ENCODE data around the gene PRPF6. TPM values are rescaled to one million over a fixed set of nuclear protein-coding genes. Genes with fewer than 3 reads are reported as not detected.

PRPF6 gene
- total and polyA plus RNA-seq, 2 of the 13 experiments (the other 11 are each of a cell fraction or from before 2014, with no cell fraction given), result 63.7 to 101 TPM

DNA sequence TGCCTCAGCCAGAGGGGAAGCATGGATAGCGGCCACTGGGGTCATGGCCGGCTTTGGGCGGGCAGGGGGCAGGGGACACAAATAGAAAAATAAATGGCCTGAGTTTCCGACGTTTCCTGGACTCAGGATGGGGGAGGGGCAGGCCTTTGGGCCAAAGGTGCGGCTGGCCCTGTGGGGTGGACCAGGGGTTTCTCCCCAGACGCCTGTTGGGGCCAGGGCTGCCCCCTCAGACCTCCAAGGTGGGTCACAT is 75.6 kb downstream of the PRPF6 start (continued):
- peak; percentile 89 for TF ChIP-seq ELF3 (CRISPR knock-in tag; IDR thresholded peaks at IDR 0.05)
- peak; percentile 75; the same call in 1 of the 2 replicates for TF ChIP-seq TOPORS (CRISPR knock-in tag; IDR thresholded peaks at IDR 0.05)
- TF ChIP-seq ZNF607 (CRISPR knock-in tag; IDR thresholded peaks at IDR 0.05; ENCODE audit: borderline replicate concordance), result no peak
- TF ChIP-seq ZNF530 (CRISPR knock-in tag; IDR thresholded peaks at IDR 0.05; ENCODE audit: low read depth), result peak; percentile 3; the same call in 1 of the 2 replicates
- TF ChIP-seq RARG (CRISPR knock-in tag; IDR thresholded peaks at IDR 0.05; ENCODE audit: low read depth), result no peak
- TF ChIP-seq, protein P1, sequence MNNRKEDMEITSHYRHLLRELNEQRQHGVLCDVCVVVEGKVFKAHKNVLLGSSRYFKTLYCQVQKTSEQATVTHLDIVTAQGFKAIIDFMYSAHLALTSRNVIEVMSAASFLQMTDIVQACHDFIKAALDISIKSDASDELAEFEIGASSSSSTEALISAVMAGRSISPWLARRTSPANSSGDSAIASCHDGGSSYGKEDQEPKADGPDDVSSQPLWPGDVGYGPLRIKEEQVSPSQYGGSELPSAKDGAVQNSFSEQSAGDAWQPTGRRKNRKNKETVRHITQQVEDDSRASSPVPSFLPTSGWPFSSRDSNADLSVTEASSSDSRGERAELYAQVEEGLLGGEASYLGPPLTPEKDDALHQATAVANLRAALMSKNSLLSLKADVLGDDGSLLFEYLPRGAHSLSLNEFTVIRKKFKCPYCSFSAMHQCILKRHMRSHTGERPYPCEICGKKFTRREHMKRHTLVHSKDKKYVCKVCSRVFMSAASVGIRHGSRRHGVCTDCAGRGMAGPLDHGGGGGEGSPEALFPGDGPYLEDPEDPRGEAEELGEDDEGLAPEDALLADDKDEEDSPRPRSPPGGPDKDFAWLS (CRISPR knock-in tag; IDR thresholded peaks at IDR 0.05; ENCODE audit: borderline replicate concordance), result no peak
- no peak for TF ChIP-seq GLI4 (CRISPR knock-in tag; IDR thresholded peaks at IDR 0.05; ENCODE audit: borderline replicate concordance)
- TF ChIP-seq HNRNPL (IDR thresholded peaks at IDR 0.05; ENCODE audit: low read depth, low read length), result no peak
- TF ChIP-seq KLF13 (CRISPR knock-in tag; IDR thresholded peaks at IDR 0.05), result no peak
- TF ChIP-seq THRA (CRISPR knock-in tag; IDR thresholded peaks at IDR 0.05; ENCODE audit: borderline replicate concordance), result peak; percentile 76; the same call in 1 of the 2 replicates
- TF ChIP-seq BORCS8-MEF2B (CRISPR knock-in tag; IDR thresholded peaks at IDR 0.05), result peak; percentile 3; the same call in 1 of the 2 replicates
- TF ChIP-seq ZNF274 (CRISPR knock-in tag; IDR thresholded peaks at IDR 0.05), result no peak
- TF ChIP-seq, protein P2, sequence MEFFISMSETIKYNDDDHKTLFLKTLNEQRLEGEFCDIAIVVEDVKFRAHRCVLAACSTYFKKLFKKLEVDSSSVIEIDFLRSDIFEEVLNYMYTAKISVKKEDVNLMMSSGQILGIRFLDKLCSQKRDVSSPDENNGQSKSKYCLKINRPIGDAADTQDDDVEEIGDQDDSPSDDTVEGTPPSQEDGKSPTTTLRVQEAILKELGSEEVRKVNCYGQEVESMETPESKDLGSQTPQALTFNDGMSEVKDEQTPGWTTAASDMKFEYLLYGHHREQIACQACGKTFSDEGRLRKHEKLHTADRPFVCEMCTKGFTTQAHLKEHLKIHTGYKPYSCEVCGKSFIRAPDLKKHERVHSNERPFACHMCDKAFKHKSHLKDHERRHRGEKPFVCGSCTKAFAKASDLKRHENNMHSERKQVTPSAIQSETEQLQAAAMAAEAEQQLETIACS (CRISPR knock-in tag; IDR thresholded peaks at IDR 0.05), result peak; percentile 50; the same call in 1 of the 2 replicates
- TF ChIP-seq, protein P3, sequence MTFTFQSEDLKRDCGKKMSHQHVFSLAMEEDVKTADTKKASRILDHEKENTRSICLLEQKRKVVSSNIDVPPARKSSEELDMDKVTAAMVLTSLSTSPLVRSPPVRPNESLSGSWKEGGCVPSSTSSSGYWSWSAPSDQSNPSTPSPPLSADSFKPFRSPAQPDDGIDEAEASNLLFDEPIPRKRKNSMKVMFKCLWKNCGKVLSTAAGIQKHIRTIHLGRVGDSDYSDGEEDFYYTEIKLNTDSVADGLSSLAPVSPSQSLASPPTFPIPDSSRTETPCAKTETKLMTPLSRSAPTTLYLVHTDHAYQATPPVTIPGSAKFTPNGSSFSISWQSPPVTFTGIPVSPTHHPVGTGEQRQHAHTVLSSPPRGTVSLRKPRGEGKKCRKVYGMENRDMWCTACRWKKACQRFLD (CRISPR knock-in tag; IDR thresholded peaks at IDR 0.05; ENCODE audit: borderline replicate concordance), result no peak
- TF ChIP-seq HOXA7 (CRISPR knock-in tag; IDR thresholded peaks at IDR 0.05), result no peak
- 0 out of 2 replicates have a peak, but pooled peaks have one; percentile 78 for TF ChIP-seq ZNF605 (CRISPR knock-in tag; IDR thresholded peaks at IDR 0.05)
- TF ChIP-seq, protein P4, sequence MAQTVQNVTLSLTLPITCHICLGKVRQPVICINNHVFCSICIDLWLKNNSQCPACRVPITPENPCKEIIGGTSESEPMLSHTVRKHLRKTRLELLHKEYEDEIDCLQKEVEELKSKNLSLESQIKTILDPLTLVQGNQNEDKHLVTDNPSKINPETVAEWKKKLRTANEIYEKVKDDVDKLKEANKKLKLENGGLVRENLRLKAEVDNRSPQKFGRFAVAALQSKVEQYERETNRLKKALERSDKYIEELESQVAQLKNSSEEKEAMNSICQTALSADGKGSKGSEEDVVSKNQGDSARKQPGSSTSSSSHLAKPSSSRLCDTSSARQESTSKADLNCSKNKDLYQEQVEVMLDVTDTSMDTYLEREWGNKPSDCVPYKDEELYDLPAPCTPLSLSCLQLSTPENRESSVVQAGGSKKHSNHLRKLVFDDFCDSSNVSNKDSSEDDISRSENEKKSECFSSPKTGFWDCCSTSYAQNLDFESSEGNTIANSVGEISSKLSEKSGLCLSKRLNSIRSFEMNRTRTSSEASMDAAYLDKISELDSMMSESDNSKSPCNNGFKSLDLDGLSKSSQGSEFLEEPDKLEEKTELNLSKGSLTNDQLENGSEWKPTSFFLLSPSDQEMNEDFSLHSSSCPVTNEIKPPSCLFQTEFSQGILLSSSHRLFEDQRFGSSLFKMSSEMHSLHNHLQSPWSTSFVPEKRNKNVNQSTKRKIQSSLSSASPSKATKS (CRISPR knock-in tag; IDR thresholded peaks at IDR 0.05), result no peak
- TF ChIP-seq ZNF12 (CRISPR knock-in tag; IDR thresholded peaks at IDR 0.05), result 0 out of 2 replicates have a peak, but pooled peaks have one; percentile 18
- TF ChIP-seq ZBTB7B (CRISPR knock-in tag; IDR thresholded peaks at IDR 0.05), result peak; percentile 87; the same call in 1 of the 2 replicates
- TF ChIP-seq GFI1 (CRISPR knock-in tag; IDR thresholded peaks at IDR 0.05; ENCODE audit: borderline replicate concordance), result no peak
- no peak for TF ChIP-seq SMAD3 (CRISPR knock-in tag; IDR thresholded peaks at IDR 0.05)
- TF ChIP-seq MAZ (IDR thresholded peaks at IDR 0.05; ENCODE audit: borderline replicate concordance, low read depth, low read length), result peak; percentile 10; the same call in 1 of the 2 replicates
- no peak for TF ChIP-seq MAZ (CRISPR knock-in tag; IDR thresholded peaks at IDR 0.05; ENCODE audit: low read depth)

Data from HepG2 (cell line).